ENCODE measurements around the gene CERS1.

- TF ChIP-seq EZH2 (IDR thresholded peaks at IDR 0.05; ENCODE audit: borderline replicate concordance, low read depth, low read length, severe bottlenecking) (no peak), CTCF (IDR thresholded peaks at IDR 0.05; ENCODE audit: extremely low read depth in 1 of 2, insufficient read depth in 1 of 2, low read depth in 1 of 2, low read length in 2 of 2) (no peak), POLR2A (IDR thresholded peaks at IDR 0.05; ENCODE audit: low read depth, low read length) (no peak), MAX (IDR thresholded peaks at IDR 0.05; ENCODE audit: insufficient read depth, insufficient read length) (no peak)
These were observed 61.3 kb downstream of the CERS1 start for GRCh38 chr19:18834644-18834984.

Measured in endothelial cell of umbilical vein (primary cell).